ENCODE data around the gene THAP9.

DNA sequence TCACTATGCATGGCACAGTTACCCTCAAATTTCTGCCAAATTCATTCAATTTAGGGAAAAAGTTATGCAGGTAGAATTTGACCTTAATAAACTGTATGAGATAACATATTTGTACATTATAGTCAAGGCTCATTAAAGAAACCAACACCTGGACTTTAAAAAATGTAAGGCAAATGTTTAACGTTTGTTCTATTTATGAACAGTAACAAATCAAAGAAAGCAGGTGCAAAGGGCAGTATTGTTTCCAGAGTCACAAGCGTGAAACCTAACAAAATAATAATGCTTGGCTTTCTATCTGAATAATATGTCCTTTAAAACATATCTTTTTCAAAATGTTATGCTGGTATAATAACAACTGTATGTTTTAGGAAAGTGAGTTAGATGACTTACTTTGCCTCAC is 68.9 kb downstream of the THAP9 start:
- TF ChIP-seq, protein P1, sequence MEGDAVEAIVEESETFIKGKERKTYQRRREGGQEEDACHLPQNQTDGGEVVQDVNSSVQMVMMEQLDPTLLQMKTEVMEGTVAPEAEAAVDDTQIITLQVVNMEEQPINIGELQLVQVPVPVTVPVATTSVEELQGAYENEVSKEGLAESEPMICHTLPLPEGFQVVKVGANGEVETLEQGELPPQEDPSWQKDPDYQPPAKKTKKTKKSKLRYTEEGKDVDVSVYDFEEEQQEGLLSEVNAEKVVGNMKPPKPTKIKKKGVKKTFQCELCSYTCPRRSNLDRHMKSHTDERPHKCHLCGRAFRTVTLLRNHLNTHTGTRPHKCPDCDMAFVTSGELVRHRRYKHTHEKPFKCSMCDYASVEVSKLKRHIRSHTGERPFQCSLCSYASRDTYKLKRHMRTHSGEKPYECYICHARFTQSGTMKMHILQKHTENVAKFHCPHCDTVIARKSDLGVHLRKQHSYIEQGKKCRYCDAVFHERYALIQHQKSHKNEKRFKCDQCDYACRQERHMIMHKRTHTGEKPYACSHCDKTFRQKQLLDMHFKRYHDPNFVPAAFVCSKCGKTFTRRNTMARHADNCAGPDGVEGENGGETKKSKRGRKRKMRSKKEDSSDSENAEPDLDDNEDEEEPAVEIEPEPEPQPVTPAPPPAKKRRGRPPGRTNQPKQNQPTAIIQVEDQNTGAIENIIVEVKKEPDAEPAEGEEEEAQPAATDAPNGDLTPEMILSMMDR (IDR thresholded peaks at IDR 0.05; ENCODE audit: borderline replicate concordance, extremely low read depth, low read length, poor library complexity, severe bottlenecking) = no peak
- no peak for TF ChIP-seq EZH2 (IDR thresholded peaks at IDR 0.05; ENCODE audit: borderline replicate concordance, low read depth, low read length, severe bottlenecking)

Measured in DND-41 (cell line).